A549 (cell line): ENCODE data around the gene TPSAB1.

Experiments used
- CEBPB ChIP-seq, 2 experiments: fragments of >200 bp in 1 of 2; sonication (Bioruptor Twin) in 1 of 2; formaldehyde crosslinking in 1 of 2; IDR thresholded peaks; 2 replicates each; pipeline ENCODE4 v1.6.1; 2012 to 2016
- CHD2 ChIP-seq: fragments of 150-350 bp; IDR thresholded peaks from 2 replicates; pipeline ENCODE4 v1.6.1; 2014; ENCODE audit warnings: low read length; ENCODE audit not compliant: partially characterized antibody
- EP300 ChIP-seq, 2 experiments: fragments of >200 bp; sonication (Bioruptor Twin); formaldehyde crosslinking; IDR thresholded peaks; 2 replicates in 1 of 2; 3 replicates in 1 of 2; pipeline ENCODE4 v1.6.1; 2016 to 2017
- JUNB ChIP-seq: fragments of >200 bp; sonication (Bioruptor Twin); formaldehyde crosslinking; IDR thresholded peaks from 2 replicates; pipeline ENCODE4 v1.6.1; 2016
- MAFK ChIP-seq: fragments of 450-650 bp; IDR thresholded peaks from 2 replicates; pipeline ENCODE4 v1.6.1; 2014; ENCODE audit not compliant: partially characterized antibody
- TP53 ChIP-seq: fragments of 250-450 bp; sonication (Bioruptor Pico); IDR thresholded peaks from 2 replicates; pipeline ENCODE4 v1.5.0; 2021; ENCODE audit warnings: mild to moderate bottlenecking, moderate library complexity
- TF ChIP-seq, protein P1 (sequence below): fragments of >200 bp; sonication (Bioruptor Twin); formaldehyde crosslinking; IDR thresholded peaks from 3 replicates; pipeline ENCODE4 v1.5.1; 2016
- TF ChIP-seq, protein P2 (sequence below): fragments of 200-600 bp; sonication (generic); IDR thresholded peaks from 2 replicates; pipeline ENCODE4 v1.6.1; 2016; ENCODE audit warnings: antibody characterized with exemption, mild to moderate bottlenecking, moderate library complexity
- TF ChIP-seq, protein P3 (sequence below): IDR thresholded peaks from 2 replicates; pipeline ENCODE4 v1.6.1; 2012

DNA sequence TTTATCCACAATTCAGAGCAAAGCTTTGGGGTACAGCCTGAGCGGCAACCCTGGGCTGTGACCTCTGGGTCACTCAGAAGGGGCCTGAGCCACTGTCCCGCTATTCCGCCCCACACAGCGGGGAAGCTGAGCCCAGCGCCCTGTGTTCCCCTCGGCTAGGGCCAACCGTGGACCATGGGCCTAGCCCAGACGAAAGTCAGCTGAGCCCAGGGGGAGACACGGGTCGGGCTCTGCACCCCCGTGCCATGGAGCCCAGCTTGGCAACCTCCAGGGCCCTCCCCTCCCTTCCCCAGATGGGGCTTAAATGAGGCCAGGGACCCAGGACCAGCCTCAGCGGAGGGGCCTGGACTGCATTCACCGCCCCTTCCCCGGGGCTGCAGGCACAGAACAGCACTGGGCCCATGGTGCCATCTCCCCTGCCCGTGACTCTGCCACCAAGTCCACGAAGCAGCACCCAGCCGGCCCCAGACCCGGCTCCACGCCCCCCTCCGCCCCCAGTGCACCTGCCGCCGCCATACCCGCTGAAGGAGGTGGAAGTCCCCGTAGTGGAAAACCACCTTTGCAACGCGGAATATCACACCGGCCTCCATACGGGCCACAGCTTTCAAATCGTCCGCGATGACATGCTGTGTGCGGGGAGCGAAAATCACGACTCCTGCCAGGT, 17.2 kb downstream of the TPSAB1 start:
- TF ChIP-seq, protein P1, sequence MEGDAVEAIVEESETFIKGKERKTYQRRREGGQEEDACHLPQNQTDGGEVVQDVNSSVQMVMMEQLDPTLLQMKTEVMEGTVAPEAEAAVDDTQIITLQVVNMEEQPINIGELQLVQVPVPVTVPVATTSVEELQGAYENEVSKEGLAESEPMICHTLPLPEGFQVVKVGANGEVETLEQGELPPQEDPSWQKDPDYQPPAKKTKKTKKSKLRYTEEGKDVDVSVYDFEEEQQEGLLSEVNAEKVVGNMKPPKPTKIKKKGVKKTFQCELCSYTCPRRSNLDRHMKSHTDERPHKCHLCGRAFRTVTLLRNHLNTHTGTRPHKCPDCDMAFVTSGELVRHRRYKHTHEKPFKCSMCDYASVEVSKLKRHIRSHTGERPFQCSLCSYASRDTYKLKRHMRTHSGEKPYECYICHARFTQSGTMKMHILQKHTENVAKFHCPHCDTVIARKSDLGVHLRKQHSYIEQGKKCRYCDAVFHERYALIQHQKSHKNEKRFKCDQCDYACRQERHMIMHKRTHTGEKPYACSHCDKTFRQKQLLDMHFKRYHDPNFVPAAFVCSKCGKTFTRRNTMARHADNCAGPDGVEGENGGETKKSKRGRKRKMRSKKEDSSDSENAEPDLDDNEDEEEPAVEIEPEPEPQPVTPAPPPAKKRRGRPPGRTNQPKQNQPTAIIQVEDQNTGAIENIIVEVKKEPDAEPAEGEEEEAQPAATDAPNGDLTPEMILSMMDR, result no peak
- TF ChIP-seq CHD2, result no peak
- no peak for TF ChIP-seq CEBPB (IDR thresholded peaks at IDR 0.05)
- no peak for TF ChIP-seq EP300 (IDR thresholded peaks at IDR 0.05)
- TF ChIP-seq JUNB, result no peak
- TF ChIP-seq MAFK, result no peak
- TF ChIP-seq TP53 (CRISPR knock-in tag), result no peak
- TF ChIP-seq, protein P2, sequence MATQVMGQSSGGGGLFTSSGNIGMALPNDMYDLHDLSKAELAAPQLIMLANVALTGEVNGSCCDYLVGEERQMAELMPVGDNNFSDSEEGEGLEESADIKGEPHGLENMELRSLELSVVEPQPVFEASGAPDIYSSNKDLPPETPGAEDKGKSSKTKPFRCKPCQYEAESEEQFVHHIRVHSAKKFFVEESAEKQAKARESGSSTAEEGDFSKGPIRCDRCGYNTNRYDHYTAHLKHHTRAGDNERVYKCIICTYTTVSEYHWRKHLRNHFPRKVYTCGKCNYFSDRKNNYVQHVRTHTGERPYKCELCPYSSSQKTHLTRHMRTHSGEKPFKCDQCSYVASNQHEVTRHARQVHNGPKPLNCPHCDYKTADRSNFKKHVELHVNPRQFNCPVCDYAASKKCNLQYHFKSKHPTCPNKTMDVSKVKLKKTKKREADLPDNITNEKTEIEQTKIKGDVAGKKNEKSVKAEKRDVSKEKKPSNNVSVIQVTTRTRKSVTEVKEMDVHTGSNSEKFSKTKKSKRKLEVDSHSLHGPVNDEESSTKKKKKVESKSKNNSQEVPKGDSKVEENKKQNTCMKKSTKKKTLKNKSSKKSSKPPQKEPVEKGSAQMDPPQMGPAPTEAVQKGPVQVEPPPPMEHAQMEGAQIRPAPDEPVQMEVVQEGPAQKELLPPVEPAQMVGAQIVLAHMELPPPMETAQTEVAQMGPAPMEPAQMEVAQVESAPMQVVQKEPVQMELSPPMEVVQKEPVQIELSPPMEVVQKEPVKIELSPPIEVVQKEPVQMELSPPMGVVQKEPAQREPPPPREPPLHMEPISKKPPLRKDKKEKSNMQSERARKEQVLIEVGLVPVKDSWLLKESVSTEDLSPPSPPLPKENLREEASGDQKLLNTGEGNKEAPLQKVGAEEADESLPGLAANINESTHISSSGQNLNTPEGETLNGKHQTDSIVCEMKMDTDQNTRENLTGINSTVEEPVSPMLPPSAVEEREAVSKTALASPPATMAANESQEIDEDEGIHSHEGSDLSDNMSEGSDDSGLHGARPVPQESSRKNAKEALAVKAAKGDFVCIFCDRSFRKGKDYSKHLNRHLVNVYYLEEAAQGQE, result no peak
- TF ChIP-seq, protein P3, sequence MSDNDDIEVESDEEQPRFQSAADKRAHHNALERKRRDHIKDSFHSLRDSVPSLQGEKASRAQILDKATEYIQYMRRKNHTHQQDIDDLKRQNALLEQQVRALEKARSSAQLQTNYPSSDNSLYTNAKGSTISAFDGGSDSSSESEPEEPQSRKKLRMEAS, result no peak
